Measurements from ENCODE around the gene CCDC91.
"Not testable (repeated sequence)": the region's sequence is repeated elsewhere in the genome, so short reads cannot be mapped to it uniquely, and the experiment has no call there.

The CCDC91 gene

GRCh38 chr12:28235015-28235414, 44.8 kb downstream of the CCDC91 start:
- no peak for DNase-seq

DNA sequence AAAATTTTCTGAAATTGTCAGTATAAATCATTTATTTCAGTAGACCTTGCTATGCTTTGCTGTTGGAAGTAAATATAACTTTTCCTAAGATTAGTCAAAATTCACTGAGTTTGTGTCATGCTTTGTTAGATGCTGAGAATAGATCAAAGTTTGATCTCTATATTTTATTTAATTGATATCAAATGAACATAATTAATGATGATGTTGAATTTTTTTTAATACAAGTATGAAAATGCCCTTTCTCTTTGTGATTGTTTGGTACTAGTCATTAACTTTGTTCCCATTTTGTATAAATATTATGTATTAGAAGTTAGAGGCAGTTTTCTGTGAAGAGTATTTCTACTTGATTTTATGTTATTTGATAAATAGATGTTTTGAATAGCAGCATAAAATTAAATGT, 45.7 kb downstream of the CCDC91 start:
- DNase-seq, result no peak

DNA sequence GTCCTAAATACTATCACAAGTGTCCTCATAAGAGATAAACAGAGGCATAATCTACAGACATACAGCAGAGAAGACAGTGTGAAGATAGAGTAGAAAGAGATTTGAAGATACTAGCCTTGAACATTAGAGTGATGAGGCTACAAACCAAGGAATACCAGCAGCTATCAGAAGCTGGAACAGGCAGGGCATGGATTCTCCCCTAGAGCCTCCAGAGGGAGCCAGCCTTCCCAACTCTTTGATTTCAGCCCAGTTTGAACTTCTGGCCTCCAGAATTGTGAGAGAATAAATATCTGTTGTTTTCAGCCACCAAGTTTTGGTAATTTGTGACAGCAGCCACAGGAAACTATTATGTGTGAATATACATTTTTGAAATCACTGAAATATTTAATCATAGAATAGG, 47.2 kb downstream of the CCDC91 start:
- DNase-seq, result no peak

- no peak for DNase-seq
Measured at GRCh38 chr12:28239918-28240317, 49.7 kb downstream of the CCDC91 start.

- DNase-seq, result no peak
Measured at GRCh38 chr12:28240853-28241252, 50.6 kb downstream of the CCDC91 start.

DNA sequence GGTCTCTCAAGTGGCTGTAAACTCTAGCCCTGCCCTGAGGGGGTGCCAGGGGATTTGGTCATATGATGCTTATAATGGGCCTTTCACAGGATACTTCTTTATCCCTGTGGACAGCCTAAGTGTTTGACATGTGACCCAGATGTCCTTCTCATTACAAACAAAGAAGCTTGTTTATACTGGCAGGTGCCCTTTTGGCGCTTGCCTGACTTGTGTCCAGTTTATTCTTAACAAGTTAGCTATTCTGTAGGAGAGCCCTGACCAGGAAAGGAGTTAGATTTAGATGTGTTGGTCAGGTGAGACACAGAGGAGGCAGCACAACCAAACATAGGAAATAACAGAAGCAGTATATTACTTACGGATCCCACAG, 51.9 kb downstream of the CCDC91 start:
- DNase-seq, result no peak

DNA sequence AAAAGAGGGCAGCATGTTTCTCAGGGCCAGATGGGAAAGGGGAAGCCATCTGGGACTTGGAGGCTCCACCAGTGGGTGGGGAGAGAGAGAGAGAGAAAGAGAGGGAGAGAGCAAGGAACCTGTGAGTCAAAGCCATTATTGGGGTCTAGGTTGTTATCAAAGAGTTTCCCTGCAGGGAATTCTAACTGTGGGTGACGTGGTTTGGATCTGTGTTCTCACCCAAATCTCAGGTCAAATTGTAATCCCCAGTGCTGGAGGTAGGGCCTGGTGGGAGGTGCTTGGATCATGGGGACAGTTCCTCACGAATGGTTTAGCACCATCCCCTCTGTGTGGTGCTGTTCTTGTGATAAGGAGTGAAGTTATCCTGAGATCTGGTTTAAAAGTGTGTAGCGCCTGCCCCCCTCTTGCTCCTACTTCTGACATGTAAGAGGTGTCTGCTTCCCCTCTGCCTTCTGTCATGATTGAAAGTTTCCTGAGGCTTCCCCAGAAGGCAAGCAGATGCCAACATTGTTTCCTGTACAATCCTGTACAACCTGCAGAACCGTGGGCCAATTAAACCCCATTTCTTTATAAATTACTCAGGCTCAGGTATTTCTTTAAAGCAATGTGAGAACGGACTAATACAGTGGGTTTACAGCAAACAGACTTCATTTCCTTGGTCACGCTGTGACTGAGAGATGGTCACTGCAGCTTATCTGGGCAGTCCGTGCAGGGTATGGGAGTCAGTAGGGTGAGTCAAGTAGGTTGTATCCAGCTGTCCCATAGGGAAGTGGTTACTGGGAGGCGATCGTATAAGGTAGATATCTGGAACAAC, 52.4 kb downstream of the CCDC91 start:
- no peak for DNase-seq

DNA sequence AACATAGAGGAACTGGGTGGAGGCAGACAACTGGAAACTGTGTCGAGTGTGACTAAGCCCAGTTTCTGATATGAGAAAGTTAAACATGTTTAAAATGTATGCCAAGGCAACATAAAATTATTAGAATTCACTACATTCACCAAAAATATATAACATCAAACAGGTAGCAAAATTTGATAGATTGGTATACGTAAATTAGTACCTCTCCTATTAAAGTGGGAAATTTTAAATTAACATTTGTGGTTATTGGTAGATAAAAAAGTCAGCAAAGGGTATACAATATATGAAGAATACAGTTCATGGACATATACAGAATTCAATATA, 53.0 kb downstream of the CCDC91 start:
- no peak for DNase-seq

GRCh38 chr12:28247806-28248205, 57.5 kb downstream of the CCDC91 start:
- DNase-seq, result no peak

DNA sequence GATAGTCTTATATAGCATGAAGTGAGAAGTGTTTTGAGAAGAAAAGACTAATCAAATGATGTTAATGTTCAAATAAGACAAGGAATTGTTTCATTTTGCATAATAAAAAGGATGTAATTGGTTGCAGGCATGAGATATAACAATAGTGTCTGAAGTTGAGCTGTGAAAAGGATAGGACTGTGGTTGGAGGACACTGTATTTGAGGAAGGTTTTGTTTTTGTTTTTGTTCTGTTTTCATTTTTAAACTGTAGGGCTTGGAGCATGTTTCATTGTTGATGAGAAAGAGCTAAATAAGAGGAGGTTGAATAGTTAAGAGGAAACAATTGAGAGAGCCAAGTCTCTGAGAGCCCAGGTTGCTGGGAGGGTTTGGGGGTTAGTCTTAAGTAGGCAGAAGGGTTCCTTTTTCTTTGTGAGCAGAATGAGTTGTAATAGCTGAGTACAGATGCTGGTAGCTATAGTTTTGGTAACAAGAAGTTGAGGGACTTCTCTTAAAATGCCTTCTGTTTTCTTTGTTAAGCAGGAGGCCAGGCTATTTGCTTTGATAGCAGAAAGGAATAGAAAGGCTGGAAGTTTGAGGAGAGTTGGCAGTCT, 58.4 kb downstream of the CCDC91 start:
- no peak for DNase-seq

- no peak for DNase-seq
Measured at GRCh38 chr12:28253161-28253641, 62.9 kb downstream of the CCDC91 start.

DNA sequence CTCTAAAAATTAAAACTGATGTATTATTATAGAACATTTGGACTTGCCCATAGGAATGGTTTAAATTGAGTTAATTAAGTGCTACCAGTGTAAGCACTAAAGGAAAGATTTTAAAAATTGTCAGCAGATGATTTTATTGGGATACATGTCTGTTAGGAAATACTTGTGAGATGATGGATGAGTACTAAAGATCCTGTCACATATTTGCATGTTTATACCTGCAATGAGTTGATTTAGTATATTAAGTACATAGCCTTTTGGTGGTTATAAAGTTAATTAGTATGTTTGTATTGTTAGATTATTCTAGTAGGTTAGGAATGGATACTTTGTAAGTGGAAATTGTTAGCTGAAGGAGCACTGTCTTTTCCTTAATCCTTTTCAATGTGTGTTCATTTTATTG, 67.2 kb downstream of the CCDC91 start:
- no peak for DNase-seq

GRCh38 chr12:28258998-28259397, 68.7 kb downstream of the CCDC91 start:
- no peak for DNase-seq

- no peak for DNase-seq
Measured at GRCh38 chr12:28265435-28266042, 75.3 kb downstream of the CCDC91 start.

GRCh38 chr12:28267920-28268607, 77.8 kb downstream of the CCDC91 start:
- DNase-seq, result not testable (repeated sequence)

GRCh38 chr12:28268608-28269229, 78.5 kb downstream of the CCDC91 start:
- DNase-seq, result no peak

DNA sequence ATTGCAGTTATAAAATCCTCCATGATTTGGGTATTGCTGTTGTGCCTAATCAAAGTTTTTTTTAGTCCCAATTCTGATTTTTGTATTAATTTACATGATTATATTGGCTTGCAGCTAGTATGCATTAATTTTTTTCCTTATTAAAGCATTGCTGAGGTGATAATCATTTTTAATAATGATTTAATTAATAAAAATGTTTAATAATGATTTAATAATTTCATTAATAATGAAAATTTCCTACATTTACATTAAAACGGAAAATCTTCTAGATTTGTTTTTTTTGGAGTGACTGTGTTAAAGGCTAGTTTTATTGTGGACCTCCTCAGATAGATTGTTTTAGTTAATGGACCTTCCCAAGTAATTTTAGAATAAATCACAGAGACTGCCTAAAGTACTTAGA, 79.6 kb downstream of the CCDC91 start:
- no peak for DNase-seq

DNA sequence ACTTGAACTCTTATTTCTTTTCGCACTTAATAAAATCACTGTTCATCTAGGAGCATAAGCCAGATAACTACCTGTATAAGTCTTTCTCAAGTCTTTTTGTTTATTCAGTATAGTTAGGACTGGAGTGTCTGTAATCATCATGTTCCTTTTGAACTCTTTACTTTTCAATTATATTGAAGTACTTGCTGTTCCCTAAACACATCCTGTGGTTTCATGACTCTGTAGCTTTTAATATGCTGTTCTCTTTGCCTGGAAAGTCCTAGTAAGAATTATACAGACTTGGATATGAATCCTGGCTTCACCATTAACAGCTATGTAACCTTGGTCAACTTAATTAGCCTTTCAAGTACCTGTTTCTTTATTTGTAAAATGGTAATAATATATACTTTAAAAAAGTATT, 88.2 kb downstream of the CCDC91 start:
- DNase-seq, result no peak

DNA sequence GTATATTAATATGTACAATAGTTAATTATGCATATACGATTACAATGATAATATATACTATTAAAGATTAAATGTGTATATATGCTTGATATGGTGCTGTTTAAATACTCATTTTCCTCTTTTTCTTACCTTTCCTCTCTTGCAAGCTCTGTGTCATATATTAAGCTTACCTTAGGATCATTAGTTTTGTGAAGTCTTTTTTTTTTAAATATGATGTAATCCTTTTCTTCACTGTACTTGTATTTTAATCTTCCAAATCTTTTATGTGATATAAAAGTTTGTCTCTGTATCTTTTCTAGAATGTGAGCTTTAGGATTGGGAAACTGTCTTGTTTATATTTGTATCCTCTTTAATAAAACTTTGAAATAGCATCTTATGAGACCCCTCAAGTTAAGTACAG, 88.7 kb downstream of the CCDC91 start:
- DNase-seq, result no peak

GRCh38 chr12:28286352-28286751, 96.1 kb downstream of the CCDC91 start:
- no peak for DNase-seq

GRCh38 chr12:28290262-28290661, 100.0 kb downstream of the CCDC91 start:
- no peak for DNase-seq

- no peak for DNase-seq
Measured at GRCh38 chr12:28292699-28293098, 102.4 kb downstream of the CCDC91 start.

DNA sequence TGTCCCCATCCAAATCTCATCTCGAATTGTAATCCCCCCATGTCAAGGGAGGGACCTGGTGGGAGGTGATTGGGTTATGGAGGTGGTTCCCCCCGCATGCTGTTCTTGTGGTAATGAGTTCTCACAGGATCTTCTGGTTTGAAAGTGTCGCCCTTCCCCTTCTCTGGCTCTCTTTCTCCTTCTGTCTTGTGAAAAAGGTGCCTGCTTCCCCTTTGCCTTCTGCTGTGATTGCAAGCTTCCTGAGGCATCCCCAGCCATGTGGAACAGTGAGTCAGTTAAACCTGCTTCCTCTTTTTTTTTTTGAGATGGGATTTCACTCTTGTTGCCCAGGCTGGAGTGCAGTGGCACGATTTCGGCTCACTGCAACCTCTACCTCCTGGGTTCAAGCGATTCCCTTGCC, 104.0 kb downstream of the CCDC91 start:
- no peak for DNase-seq

Measured in NCI-H510A (cell line).